ACHN (cell line): Measurements from ENCODE around the gene COG5.
"Not testable (repeated sequence)": the region's sequence is repeated elsewhere in the genome, so short reads cannot be mapped to it uniquely, and the experiment has no call there.

Experiments used
- DNase-seq: peaks from one replicate; pipeline ENCODE4 v3.0.0-alpha.2; 2015
- in situ Hi-C: cut with HindIII; loops from 2 replicates; pipeline ENCODE4 v1.10.0; 2017; ENCODE audit warnings: low sequenced_read_pairs, low pct_ligation_motif_present, low pct_unique_long_range_greater_than_20kb

The COG5 gene

GRCh38 chr7:107264723-107265122, 299.0 kb downstream of the COG5 start:
- in situ Hi-C loops: no loop called here
- no peak for DNase-seq

DNA sequence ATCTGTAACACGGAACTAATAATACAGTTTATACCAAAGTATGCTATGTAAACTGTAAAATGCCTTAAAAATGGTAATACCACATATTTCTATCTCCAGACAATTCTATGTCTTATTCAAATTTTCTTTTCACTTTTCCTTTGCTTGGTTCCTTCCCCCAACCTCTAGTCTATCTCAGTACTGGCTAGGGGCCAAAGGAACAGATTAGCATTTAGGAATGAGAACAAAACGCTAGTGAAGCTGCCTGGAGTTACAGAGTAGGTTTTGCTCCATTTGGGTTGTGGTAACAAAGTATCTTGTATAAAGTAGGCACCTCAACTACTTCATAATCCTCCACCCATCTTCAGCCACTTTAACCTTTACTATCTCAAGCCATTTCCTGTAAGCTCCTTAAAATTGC, 300.9 kb downstream of the COG5 start:
- in situ Hi-C loops: no loop called here
- no peak for DNase-seq

DNA sequence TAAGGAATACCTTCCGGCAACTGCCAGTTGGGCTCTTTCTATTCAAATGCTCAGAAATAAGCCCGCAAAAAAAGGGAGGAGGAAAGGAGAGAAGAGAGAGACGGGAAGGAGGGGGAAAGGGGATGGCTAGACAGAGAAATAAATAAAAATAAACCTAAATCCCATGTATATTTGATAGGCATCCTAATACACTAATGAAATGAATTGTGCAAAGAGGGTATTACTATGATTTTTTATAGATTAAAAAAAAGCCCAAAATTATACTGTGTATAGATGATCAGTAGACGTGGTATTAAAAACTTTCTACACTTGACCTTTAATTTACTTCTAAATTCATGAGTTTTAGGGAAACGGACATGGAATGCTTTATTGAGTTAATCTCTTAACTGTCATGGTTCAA, 305.0 kb downstream of the COG5 start:
- no peak for DNase-seq
- in situ Hi-C loops: no loop called here

DNA sequence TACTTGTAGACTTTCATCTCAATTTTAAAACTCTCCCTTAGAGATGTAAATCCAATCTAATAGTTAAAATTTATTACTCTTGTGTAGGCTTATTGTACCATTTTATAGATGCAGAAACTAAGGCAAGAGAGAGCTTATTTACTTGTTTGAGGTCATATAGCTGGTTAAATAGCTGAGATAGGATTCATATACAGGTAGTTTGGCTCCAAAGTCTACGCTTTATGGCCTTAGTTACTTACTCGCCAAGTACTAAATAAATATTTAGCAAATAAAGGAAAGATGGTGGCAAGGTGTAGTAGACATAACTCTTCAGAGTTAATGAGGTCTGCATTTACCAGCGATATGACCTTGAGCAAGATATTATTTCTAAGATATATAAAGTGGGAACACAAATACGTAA, 308.1 kb downstream of the COG5 start:
- no peak for DNase-seq
- in situ Hi-C loops: no loop called here

GRCh38 chr7:107254398-107254985, 309.2 kb downstream of the COG5 start:
- no peak for DNase-seq
- in situ Hi-C loops: no loop called here

DNA sequence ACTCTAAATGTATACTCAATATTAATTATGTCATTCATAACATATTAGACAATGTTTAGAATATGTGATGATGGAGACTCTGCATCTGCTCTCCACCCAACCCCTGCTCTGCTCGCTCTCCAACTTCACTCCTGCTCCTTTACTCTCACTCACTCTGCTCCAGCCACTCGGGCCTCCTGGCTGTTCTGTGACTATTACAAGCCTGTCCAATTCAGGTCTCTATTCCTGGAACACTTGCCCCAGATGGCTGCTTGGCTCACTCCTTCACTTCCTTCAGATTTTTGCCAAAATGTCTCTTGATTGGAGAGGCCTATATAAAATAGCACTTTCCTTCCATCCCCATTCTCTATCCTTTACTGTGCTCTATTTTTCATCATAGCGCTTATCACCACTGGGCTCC, 310.1 kb downstream of the COG5 start:
- in situ Hi-C loops: no loop called here
- DNase-seq: no peak

DNA sequence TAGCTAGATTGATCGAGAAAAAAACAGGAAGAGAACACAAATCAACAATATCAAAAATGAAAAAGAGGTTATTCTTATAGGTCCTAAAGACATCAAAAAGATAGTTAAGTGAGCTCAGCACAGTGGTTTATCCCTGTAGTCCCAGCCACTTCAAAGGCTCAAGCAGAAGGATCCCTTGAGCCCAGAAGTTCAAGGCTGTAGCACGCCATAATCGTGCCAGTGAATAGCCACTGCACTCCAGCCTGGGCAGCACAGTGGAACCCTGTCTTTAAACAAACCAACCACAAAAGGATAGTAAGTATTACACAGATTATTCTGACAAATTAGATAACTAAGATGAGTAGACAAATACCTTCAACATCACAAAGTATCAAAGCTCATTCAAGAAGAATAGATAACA, 311.8 kb downstream of the COG5 start:
- no peak for DNase-seq
- in situ Hi-C loops: no loop called here

GRCh38 chr7:107248551-107249316, 315.0 kb downstream of the COG5 start:
- in situ Hi-C loops: no loop called here
- DNase-seq: no peak

DNA sequence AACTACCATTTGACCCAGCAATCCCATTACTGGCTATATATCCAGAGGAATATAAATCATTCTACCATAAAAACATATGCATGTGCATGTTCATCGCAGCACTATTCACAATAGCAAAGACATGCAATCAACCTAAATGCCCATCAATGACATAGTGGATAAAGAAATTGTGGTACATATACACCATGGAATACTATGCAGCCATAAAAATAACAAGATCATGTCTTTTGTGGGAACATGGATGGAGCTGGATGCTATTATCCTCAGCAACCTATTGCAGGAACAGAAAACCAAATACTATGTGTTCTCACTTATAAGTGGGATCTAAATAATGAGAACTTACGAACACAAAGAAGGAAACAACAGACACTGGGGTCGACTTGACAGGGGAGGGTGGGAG, 316.9 kb downstream of the COG5 start:
- DNase-seq, in situ Hi-C loops: not testable (repeated sequence)

GRCh38 chr7:107244613-107245012, 319.1 kb downstream of the COG5 start:
- no peak for DNase-seq
- in situ Hi-C loops: no loop called here

DNA sequence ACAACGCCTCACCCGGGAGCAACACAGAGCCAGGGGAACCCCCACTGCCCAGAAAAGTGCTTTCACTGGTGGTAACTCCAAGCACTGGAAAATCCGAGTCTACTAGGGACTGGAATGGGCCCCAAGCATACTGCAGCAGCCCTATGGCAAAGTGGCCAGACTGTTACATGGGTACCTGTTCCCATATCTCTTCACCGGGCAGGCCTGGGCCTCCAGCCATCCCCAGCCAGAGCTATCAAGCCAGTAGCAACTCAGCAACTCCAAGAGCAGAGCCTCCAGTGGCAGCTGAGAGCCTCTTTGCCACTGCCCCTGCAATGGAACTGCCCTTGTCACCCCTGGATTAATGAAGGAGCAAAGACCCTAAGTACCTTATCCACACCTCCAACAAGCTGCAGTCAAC, 321.5 kb downstream of the COG5 start:
- in situ Hi-C loops: no loop called here
- no peak for DNase-seq

- DNase-seq: no peak
- in situ Hi-C loops: no loop called here
These were observed 326.3 kb downstream of the COG5 start for GRCh38 chr7:107237451-107237850.

- in situ Hi-C loops: no loop called here
- no peak for DNase-seq
These were observed 326.9 kb downstream of the COG5 start for GRCh38 chr7:107236862-107237261.

GRCh38 chr7:107234436-107234835, 329.3 kb downstream of the COG5 start:
- DNase-seq: no peak
- in situ Hi-C loops: no loop called here

DNA sequence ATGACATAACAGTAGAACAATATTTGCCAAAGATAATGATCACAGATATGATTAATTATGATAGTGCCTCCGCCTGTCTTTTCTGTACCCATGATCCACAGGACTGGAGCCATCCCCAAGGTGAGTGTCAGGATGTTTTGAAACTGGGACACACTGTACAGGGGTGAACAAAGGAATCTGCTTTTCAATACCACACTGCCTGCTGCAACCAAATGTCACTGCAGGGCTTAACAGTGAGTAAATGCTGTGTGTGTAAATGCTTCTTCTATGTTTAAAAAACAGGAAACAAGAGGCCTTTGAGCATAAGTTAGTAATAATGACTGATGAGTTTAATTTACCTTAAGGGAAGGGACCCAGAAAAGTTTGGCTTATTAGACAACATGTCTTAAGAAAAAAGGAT, 329.7 kb downstream of the COG5 start:
- DNase-seq: no peak
- in situ Hi-C loops: no loop called here

GRCh38 chr7:107233174-107233573, 330.5 kb downstream of the COG5 start:
- in situ Hi-C loops: no loop called here

DNA sequence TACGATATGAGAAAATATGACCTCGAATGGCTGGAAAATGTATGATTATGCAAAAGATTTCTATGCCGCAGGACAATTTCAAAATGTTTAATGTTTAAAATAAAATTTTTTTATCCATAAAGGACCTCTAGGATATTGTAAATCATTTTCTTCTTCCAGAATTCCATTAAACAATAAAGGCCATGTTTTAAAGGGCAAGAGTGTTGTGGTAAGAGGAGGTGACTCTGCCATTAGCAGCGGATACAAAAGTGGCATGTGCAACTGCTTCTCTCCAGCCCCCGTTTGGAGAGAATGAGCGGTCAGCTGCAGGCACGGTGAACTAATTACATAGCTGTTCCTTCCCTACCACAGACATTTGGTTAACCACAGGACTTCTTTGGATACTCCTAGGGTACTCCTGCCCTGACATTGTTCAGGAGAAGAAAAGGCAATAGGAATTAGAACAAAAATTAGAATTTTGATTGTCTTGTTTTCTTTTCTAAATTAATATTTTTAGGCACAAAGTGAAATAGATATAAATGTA, 331.1 kb downstream of the COG5 start:
- in situ Hi-C loops: no loop called here
- DNase-seq: no peak

More at GRCh38 chr7:107233174-107233573, 330.5 kb downstream of the COG5 start:
- DNase-seq: no peak

GRCh38 chr7:107230334-107230733, 333.4 kb downstream of the COG5 start:
- in situ Hi-C loops: no loop called here

DNA sequence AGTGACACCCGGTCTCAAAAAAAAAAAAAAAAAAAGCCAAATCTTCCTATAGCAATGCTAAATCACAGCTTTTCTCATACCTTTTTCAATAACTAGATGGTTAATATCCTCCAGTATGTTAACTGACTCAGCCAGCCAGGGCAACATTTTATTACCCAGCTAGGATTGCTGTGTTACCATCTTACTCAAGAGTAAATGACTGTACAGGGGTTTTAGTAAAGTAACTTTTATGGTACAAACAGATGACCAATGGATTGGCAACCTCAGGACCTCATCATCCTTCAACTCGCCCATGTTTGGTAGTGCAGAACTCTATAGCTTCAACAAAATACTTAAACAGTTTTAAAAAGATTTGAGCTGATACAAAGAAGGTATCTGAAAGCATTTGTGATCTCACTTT, 335.4 kb downstream of the COG5 start:
- no peak for DNase-seq
- in situ Hi-C loops: no loop called here

More at GRCh38 chr7:107230334-107230733, 333.4 kb downstream of the COG5 start:
- no peak for DNase-seq
